Neuronal stem cell (in vitro differentiated cells): ENCODE measurements around the gene MED23.

Experiments used
- DNase-seq: peaks from one replicate; pipeline ENCODE4 v3.0.0-alpha.2; 2013; ENCODE audit warnings: low spot score
- H2AFZ ChIP-seq: one replicate; pipeline ENCODE4 v1.6.1; 2013; ENCODE audit warnings: mild to moderate bottlenecking, low read length, inconsistent platforms
- H2AK5ac ChIP-seq: 2 replicates; pipeline ENCODE4 v1.6.1; 2013; ENCODE audit warnings: low read depth, mild to moderate bottlenecking, inconsistent platforms, low read length, moderate library complexity, mixed read lengths
- H2BK120ac ChIP-seq: 2 replicates; pipeline ENCODE4 v1.6.1; 2013; ENCODE audit warnings: low read depth, mild to moderate bottlenecking, inconsistent platforms, low read length, moderate library complexity, mixed read lengths
- H2BK12ac ChIP-seq: one replicate; pipeline ENCODE4 v1.6.1; 2013; ENCODE audit warnings: low read length, inconsistent platforms
- H2BK15ac ChIP-seq: 2 replicates; pipeline ENCODE4 v1.6.1; 2013; ENCODE audit warnings: mild to moderate bottlenecking, low read length, inconsistent platforms, mixed read lengths
- H2BK5ac ChIP-seq: one replicate; pipeline ENCODE4 v1.6.1; 2013; ENCODE audit warnings: inconsistent platforms, mild to moderate bottlenecking, low read length, moderate library complexity
- H3K14ac ChIP-seq: one replicate; pipeline ENCODE4 v1.6.1; 2013; ENCODE audit warnings: low read length, inconsistent platforms
- H3K18ac ChIP-seq: 2 replicates; pipeline ENCODE4 v1.6.1; 2013; ENCODE audit warnings: low read length, inconsistent platforms
- H3K23ac ChIP-seq: 2 replicates; pipeline ENCODE4 v1.6.1; 2013; ENCODE audit warnings: low read depth, mild to moderate bottlenecking, mixed read lengths, low read length, inconsistent platforms; ENCODE audit not compliant: poor library complexity
- H3K27ac ChIP-seq: replicated peaks from 3 replicates; pipeline ENCODE4 v1.5.1; 2013; ENCODE audit warnings: low read length, inconsistent platforms
- H3K27me3 ChIP-seq, 3 experiments: 2 replicates each; pipeline ENCODE4 v1.6.1; 2013; ENCODE audit warnings: low read length in 3 of 3, mild to moderate bottlenecking in 2 of 3, inconsistent platforms in 1 of 3, low read depth in 1 of 3, mixed read lengths in 1 of 3, moderate library complexity in 1 of 3; ENCODE audit not compliant: control insufficient read depth in 3 of 3, insufficient read depth in 3 of 3
- H3K36me3 ChIP-seq, 2 donors: replicated peaks in 1 of 2; 2 replicates each; pipeline ENCODE4 v1.6.1; 2013; ENCODE audit warnings: low read length in 2 of 2; ENCODE audit not compliant: control insufficient read depth in 2 of 2, insufficient read depth in 2 of 2
- H3K4ac ChIP-seq: 2 replicates; pipeline ENCODE4 v1.6.1; 2013; ENCODE audit warnings: inconsistent platforms, mild to moderate bottlenecking, low read length, moderate library complexity
- H3K4me1 ChIP-seq, 2 donors: 1 replicate in 1 of 2; 2 replicates in 1 of 2; pipeline ENCODE4 v1.6.1; 2013; ENCODE audit warnings: low read length in 2 of 2, low read depth in 1 of 2; ENCODE audit not compliant: control insufficient read depth in 2 of 2, insufficient read depth in 1 of 2
- H3K4me2 ChIP-seq: one replicate; pipeline ENCODE4 v1.6.1; 2013; ENCODE audit warnings: mild to moderate bottlenecking, low read length, inconsistent platforms; ENCODE audit not compliant: insufficient read depth, poor library complexity, severe bottlenecking
- H3K4me3 ChIP-seq, 2 donors: 2 replicates each; pipeline ENCODE4 v1.5.1; 2013; ENCODE audit warnings: low read length in 2 of 2, mild to moderate bottlenecking in 2 of 2, inconsistent platforms in 1 of 2, moderate library complexity in 1 of 2
- H3K79me1 ChIP-seq: one replicate; pipeline ENCODE4 v1.6.1; 2013; ENCODE audit warnings: low read depth, mild to moderate bottlenecking, inconsistent platforms, low read length, moderate library complexity
- H3K9ac ChIP-seq: one replicate; pipeline ENCODE4 v1.6.1; 2013; ENCODE audit warnings: mild to moderate bottlenecking, low read depth, low read length, inconsistent platforms; ENCODE audit not compliant: poor library complexity
- H3K9me3 ChIP-seq, 2 donors: replicated peaks in 1 of 2; 2 replicates each; pipeline versions ENCODE3 to v1.6.1; 2013; ENCODE audit warnings: low read length in 2 of 2, mild to moderate bottlenecking in 2 of 2, inconsistent platforms in 1 of 2, low read depth in 1 of 2, mixed read lengths in 1 of 2, moderate library complexity in 1 of 2; ENCODE audit not compliant: control insufficient read depth in 2 of 2, insufficient read depth in 1 of 2
- H4K8ac ChIP-seq: one replicate; pipeline ENCODE4 v1.6.1; 2013; ENCODE audit warnings: low read depth, mild to moderate bottlenecking, inconsistent platforms, low read length, moderate library complexity
- H4K91ac ChIP-seq: one replicate; pipeline ENCODE4 v1.6.1; 2013; ENCODE audit warnings: low read length, low read depth, mild to moderate bottlenecking, inconsistent platforms; ENCODE audit not compliant: poor library complexity
- WGBS, 2 donors: extraction: QIAGEN DNeasy Blood & Tissue Kit; methylation state at CpG; one replicate each; pipeline ENCODE4 v1.1.7; 2013; ENCODE audit warnings: missing lambda C conversion rate in 2 of 2, mixed read lengths in 1 of 2; ENCODE audit not compliant: insufficient read length in 2 of 2, insufficient replicate concordance in 1 of 2; ENCODE audit errors: extremely low coverage in 2 of 2; 5-methylcytosine and 5-hydroxymethylcytosine counted together

The MED23 gene

GRCh38 chr6:131558922-131559321 lies 69.1 kb downstream of the MED23 start:
- Histone ChIP-seq H3K4me2 (no peak overlapping the region), H3K9ac (no peak overlapping the region), H2BK120ac (no peak overlapping the region), H3K27me3 (no peaks in the 10 kb centered on the region), H2AFZ (no peak overlapping the region), H3K18ac (no peak overlapping the region), H3K36me3 (no peaks in the 10 kb centered on the region), H2BK5ac (no peak overlapping the region), H3K27ac (no peak overlapping the region), H3K4me1 (no peaks in the 10 kb centered on the region), H2AK5ac (no peak overlapping the region), H3K23ac (no peak overlapping the region), H2BK15ac (no peak overlapping the region), H4K91ac (no peak overlapping the region), H2BK12ac (no peak overlapping the region), H3K14ac (no peak overlapping the region), H3K9me3 (no peaks in the 10 kb centered on the region), H3K79me1 (no peaks in the 10 kb centered on the region), H3K4ac (no peak overlapping the region), H4K8ac (no peak overlapping the region), H3K4me3 (no peak overlapping the region)
- WGBS, 2 donors, result no CpG with 5 or more reads among the region's 4 CpGs
- DNase-seq, result no peak

GRCh38 chr6:131555992-131556391 lies 72.0 kb downstream of the MED23 start:
- Histone ChIP-seq H3K4me2 (no peak overlapping the region), H2BK12ac (no peak overlapping the region), H3K9me3 (no peaks in the 10 kb centered on the region), H4K91ac (no peak overlapping the region), H3K79me1 (no peaks in the 10 kb centered on the region), H3K4ac (no peak overlapping the region), H3K18ac (no peak overlapping the region), H3K9ac (no peak overlapping the region), H3K14ac (no peak overlapping the region), H3K36me3 (no peaks in the 10 kb centered on the region), H2BK120ac (no peak overlapping the region), H3K4me1 (no peaks in the 10 kb centered on the region), H3K27ac (no peak overlapping the region), H3K23ac (no peak overlapping the region), H3K4me3 (no peak overlapping the region), H3K27me3 (no peaks in the 10 kb centered on the region), H2BK15ac (no peak overlapping the region), H4K8ac (no peak overlapping the region), H2AK5ac (no peak overlapping the region), H2BK5ac (no peak overlapping the region), H2AFZ (no peak overlapping the region)
- DNase-seq, result no peak

GRCh38 chr6:131552572-131552971 lies 75.5 kb downstream of the MED23 start:
- Histone ChIP-seq H4K91ac (no peak overlapping the region), H2BK5ac (no peak overlapping the region), H2BK120ac (no peak overlapping the region), H3K4me3 (no peak overlapping the region), H3K4me1 (no peaks in the 10 kb centered on the region), H2AK5ac (no peak overlapping the region), H3K36me3 (no peaks in the 10 kb centered on the region), H3K27ac (no peak overlapping the region), H3K14ac (no peak overlapping the region), H3K18ac (no peak overlapping the region), H3K9ac (no peak overlapping the region), H4K8ac (no peak overlapping the region), H2BK15ac (no peak overlapping the region), H3K79me1 (no peaks in the 10 kb centered on the region), H2BK12ac (no peak overlapping the region), H3K4me2 (no peak overlapping the region), H3K23ac (no peak overlapping the region), H3K27me3 (no peaks in the 10 kb centered on the region), H2AFZ (no peak overlapping the region), H3K9me3 (no peaks in the 10 kb centered on the region), H3K4ac (no peak overlapping the region)
- WGBS, 2 donors, result no CpG with 5 or more reads among the region's 3 CpGs
- DNase-seq, result no peak

GRCh38 chr6:131551902-131552301 lies 76.1 kb downstream of the MED23 start:
- no peak overlapping the region for H2AK5ac ChIP-seq
- no CpG with 5 or more reads among the region's 4 CpGs for WGBS, 2 donors
- H3K18ac ChIP-seq, result no peak overlapping the region
- H2BK15ac ChIP-seq, result no peak overlapping the region
- H4K8ac ChIP-seq, result no peak overlapping the region
- no peak overlapping the region for H3K4ac ChIP-seq
- H3K27ac ChIP-seq, result no peak overlapping the region
- no peak overlapping the region for H4K91ac ChIP-seq
- H3K9me3 ChIP-seq, result no peaks in the 10 kb centered on the region
- no peak overlapping the region for H2BK5ac ChIP-seq
- H2BK120ac ChIP-seq, result no peak overlapping the region
- H3K36me3 ChIP-seq, result no peaks in the 10 kb centered on the region
- H2BK12ac ChIP-seq, result no peak overlapping the region
- no peak overlapping the region for H3K9ac ChIP-seq
- H3K14ac ChIP-seq, result no peak overlapping the region
- no peak overlapping the region for H3K23ac ChIP-seq
- no peak overlapping the region for H3K4me2 ChIP-seq
- H2AFZ ChIP-seq, result no peak overlapping the region
- no peak for DNase-seq
- H3K27me3 ChIP-seq, result no peaks in the 10 kb centered on the region
- no peak overlapping the region for H3K4me3 ChIP-seq
- no peaks in the 10 kb centered on the region for H3K79me1 ChIP-seq
- H3K4me1 ChIP-seq, result no peaks in the 10 kb centered on the region
